HG03039 (cell line): ENCODE data around the gene PREB.
"Not testable (repeated sequence)": the region's sequence is repeated elsewhere in the genome, so short reads cannot be mapped to it uniquely, and the experiment has no call there.

Experiments used
- ATAC-seq: cut with Tn5 transposase; IDR thresholded peaks from one replicate; pipeline ENCODE4 v1.9.1; 2021; ENCODE audit warnings: mild to moderate bottlenecking, moderate library complexity; ENCODE audit not compliant: unreplicated experiment

Gene PREB

DNA sequence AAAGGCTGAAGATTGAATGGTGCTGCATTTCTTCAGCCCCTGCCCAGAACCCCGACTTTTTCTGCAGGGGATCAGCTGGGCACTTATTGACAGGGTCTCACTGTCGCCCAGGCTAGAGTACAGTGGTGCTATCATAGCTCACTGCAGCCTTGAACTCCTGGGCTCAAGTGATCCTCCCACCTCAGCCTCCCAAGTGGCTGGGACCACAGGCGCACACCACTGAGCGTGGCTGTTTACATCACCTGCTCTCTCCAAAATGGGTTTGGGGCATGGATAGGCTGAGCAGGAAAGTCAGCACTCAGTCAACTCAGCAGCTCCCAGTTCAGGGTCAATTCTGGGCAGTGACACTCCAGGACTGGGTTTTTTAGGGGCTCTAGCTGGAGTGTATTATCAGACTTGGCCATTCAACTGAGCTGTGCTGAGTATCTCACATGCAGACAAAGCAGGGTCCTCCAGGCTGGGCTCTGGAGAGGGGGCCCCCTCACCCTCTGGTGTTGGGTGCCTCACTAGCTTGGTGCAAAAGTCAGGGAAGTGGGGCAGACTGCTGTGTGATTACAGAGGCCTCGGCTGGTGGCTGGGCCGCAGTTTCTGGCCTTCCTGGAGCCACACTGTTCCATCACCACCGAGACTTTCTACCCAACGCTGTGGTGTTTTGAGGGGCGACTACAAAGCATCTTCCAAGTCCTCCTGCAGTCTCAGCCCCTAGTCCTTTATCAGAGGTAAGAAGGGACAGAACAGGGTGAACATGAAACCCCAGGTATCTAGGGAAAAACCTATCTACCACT is 6.4 kb downstream of the PREB start:
- no peak for ATAC-seq

DNA sequence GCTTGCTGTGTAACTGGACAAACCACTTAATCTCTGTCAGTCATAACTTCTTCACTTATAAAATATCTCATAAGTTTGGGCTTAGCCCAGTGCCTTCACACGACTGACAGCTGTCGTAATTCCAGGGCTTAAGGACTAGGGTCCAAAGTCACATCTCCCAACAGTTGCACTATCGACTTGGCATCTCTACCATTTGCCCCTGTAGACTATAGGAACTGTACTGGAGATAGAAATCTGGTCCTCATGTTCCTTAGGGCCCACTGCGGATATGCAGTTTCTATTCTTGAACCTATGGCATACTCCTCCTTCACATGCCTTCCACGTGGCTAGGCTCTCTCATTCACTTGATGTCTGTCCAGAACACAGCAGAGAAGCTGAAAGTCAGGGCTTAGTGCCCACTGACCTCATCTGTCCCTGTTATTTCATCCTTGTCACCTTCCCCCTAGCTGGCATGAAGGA is 8.2 kb downstream of the PREB start:
- no peak for ATAC-seq

DNA sequence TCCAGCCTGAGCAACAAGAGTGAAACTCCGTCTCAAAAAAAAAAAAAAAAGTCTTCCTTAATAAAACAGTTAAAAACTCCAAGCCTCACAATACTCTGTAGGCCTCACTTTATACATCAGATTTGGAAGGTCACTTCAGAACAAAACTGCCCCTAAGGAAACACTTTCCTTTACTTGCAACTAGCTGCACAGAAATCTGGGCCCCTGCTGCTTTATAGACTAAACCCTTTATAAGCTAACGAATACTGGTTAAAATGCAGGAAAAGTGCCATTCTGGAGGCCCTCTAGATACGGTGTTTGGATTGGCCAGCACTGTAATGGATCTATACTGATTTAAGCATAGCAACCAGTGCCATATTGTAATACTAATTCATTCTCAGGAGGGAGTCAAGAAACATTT is 9.3 kb downstream of the PREB start:
- no peak for ATAC-seq

DNA sequence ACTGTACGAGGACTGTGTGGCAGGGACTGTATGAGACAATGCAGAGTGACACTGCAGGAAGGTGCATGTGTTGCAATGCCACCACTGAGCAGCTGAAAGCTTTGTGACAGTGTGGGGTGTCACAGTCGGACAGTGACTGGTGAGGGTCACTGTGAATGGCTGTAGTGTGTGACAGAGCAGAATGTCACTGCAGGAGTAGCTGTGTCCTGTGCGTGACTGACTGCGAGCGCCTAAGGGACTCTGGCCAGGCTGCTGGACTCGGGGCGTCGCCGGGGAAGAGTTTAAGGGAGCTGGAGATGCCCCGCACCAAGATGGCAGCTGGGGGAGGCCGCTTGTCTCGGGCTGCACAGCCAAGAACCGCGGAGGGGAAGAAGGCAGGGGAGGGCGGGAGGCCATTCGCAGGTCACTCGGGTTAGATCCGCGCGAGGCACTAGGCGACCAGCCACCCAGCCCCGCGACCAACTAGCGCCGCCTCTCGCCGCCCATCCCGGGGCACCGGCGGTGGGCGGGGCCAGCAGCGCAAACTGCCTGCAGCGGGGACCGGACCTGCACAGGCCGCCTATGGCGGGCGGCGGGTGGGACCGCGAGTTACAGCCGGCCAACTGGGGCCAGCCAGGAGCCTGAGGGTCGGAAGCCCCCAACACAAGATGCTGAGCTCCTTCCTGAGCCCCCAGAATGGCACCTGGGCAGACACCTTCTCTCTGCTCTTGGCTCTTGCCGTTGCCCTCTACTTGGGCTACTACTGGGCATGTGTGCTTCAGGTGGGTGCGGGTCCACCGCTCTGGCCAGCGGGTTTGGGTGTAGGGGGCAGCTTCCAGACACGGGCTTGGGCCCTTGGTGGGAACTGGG is 10.9 kb downstream of the PREB start, which contains the start of gene ABHD1:
Gene ABHD1 (plus strand): TSS at position 514 of the 849 bp plus-strand sequence. CDS start 134 bp downstream, at position 648.
- ATAC-seq = no peak

DNA sequence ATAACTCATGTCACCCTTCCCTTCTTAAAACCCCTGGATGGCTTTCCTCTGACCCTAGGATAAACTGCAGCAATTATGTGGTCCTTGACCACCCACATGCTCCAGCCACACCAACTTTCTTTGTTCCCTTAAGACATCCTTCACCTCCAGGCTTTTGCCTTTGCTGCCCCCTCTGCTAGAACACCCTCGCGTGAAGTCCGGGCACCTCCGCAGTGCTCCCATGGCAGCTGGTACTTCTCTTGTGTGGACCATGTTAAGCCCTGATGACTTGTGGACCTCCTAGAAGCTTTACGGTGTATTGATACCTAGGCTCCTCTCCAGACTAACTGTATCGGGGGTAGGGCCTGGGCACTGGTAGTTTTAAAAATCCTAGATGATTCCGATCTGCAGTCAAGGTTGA is 11.6 kb downstream of the PREB start:
- ATAC-seq = no peak

DNA sequence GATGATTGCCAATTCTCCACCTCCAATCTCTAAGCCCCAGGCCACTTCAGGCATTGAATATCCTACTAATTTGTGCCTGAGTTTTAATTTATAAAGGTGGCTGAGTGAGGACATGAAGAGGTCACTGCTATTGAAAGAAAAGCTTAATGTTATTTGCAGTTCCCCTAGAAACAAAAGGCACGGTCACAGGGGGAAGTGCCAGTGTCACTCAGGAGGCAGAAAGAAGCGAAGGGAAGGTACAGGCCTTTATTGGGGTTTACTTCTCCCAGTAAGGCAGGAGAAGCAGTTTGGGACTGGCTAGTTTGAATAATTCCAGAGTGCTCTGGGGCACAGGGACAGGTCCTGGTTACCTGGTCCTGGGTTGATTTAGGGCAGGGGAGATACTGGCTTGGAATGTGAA is 12.5 kb downstream of the PREB start:
- no peak for ATAC-seq

DNA sequence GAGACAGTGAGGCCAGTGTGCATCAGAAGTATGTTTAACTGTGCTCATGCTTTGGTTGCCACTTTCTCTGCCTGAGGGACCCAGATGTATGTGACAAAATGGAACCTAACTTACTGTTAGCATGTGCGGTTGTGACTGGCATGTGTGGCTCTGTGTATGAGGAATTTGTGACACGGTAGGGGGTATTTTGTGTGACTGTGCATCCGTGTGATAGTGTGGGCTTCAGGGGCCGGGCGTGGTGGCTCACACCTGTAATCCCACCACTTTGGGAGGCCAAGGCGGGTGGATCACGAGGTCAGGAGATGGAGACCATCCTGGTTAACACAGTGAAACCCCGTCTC is 15.1 kb downstream of the PREB start:
- ATAC-seq = not testable (repeated sequence)

DNA sequence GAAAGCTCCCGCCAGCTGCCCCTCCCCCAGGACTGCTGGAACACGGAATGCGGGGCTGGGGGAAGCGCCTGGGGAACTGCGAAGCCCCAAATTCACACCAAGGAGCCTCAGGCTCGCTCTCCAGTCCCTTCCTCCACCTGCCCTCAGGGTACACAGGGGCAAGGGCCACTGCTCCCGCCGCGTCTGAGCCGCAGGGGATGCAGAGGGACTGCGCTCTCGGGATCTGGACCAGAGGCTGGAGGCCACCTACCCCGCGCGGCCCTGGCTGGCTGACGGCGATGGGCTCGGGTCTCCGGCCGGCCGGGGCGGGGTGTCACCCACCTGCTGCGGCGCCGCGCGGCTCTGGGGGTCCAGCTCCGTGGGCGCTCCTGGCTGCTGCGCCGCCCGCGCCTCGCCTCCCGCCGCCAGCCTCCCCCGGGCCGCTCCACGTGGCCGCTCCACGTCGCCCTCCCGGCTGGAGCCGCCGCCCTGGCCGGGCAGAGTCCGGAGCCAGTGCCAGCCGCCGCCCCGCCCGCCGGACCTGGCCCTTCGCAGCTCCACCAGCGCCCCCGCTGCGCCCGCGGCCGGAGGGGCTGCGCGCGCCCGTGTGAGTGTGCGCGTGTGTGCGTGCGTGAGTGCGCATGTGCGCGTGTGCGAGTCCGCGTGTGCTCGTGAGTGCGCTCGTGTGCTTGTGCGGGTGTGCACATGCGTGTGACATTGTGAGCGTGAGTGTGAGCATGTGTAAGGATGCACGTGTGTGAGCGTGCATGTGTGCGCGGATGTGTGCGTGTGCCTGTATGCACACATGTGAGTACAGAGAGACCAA is 15.7 kb downstream of the PREB start, which contains the start of gene CGREF1:
Gene CGREF1 (minus strand): TSS at position 604 of the 805 bp plus-strand sequence. CDS start 14,762 bp downstream, outside the sequence.
- ATAC-seq = no peak

DNA sequence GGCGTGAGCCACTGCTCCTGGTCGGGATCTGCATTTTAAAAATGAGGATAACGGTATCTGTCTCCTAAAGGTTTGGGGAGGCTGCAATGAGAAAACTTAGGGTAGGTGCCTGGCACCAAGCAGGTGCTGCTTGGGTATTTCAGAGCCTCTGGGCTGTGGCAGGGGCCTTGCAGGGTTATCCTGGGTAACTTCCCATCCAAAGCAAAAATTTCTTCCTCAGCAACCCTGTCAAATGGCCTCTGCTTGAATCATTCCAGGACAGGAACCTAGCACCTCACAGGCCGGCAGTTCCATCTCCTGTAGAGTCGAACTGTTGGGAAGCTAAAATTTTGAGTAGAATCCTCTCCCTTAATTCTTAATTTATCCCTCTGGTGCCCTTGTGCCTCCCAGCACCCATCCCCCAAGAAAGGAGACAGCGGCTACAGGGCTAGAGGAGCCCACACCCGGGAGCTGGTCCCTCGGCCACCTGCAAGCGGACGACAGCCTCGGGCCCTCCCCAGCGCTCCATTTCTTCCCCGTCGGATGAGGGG is 16.4 kb downstream of the PREB start:
- no peak for ATAC-seq

DNA sequence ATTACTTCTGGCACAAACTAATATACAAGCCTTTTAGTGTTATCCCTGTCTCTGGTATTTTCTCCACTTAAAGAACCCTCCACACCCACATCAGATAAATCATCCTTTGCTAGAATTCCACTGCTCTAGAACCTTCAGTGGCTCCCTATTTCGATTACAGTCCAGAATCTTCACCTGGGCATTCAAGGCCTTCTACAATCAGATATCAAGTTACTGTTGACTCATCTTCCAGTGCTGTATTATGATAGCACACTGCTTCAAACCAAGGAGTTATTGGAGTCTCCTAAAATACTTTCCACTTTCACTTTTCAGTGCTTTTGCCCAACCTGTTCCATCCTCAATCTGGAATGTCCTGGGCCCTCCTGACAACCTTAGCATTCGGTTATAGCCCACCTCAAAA is 18.9 kb downstream of the PREB start:
- no peak for ATAC-seq

DNA sequence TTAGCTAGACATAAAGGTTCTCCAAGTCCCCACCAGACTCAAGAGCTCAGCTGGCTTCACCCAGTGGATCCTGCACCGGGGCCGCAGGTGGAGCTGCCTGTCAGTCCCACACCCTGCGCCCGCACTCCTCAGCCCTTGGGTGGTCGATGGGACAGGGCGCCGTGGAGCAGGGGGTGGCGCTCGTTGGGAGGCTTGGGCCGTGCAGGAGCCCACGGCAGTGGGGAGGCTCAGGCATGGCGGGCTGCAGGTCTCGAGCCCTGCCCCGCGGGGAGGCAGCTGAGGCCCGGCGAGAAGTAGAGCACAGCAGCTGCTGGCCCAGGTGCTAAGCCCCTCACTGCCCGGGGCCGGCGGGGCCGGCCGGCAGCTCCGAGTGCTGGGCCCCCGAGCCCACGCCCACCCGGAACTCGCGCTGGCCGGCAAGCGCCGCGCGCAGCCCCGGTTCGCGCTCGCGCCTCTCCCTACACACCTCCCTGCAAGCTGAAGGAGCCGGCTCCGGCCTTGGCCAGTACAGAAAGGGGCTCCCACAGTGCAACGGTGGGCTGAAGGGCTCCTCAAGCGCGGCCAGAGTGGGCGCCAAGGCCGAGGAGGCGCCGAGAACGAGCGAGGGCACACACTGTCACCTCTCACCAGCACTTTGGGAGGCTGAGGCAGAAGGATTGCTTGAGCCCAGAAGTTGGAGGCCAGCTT is 22.9 kb downstream of the PREB start:
- not testable (repeated sequence) for ATAC-seq

DNA sequence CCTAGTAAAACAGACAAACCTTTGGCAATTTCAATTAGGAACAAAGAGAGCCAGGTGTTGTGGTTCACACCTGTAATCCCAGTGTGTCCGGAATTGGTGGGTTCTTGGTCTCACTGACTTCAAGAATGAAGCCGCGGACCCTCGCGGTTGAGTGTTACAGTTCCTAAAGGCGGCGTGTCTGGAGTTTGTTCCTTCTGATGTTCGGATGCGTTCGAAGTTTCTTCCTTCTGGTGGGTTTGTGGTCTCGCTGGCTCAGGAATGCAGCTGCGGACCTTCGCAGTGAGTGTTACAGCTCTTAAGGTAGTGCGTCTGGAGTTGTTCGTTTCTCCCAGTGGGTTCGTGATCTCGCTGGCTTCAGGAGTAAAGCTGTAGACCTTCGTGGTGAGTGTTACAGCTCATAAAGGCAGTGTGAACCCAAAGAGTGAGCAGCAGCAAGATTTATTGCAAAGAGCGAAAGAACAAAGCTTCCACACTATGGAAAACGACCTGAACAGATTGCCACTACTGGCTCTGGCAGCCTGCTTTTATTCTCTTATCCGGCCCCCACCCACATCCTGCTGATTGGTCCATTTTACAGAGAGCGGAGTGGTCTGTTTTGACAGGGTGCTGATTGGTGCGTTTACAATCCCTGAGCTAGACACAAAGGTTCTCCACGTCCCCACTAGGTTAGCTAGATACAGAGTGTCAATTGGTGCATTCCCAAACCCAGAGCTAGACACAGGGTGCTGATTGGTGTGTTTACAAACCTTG is 23.7 kb downstream of the PREB start:
- not testable (repeated sequence) for ATAC-seq

DNA sequence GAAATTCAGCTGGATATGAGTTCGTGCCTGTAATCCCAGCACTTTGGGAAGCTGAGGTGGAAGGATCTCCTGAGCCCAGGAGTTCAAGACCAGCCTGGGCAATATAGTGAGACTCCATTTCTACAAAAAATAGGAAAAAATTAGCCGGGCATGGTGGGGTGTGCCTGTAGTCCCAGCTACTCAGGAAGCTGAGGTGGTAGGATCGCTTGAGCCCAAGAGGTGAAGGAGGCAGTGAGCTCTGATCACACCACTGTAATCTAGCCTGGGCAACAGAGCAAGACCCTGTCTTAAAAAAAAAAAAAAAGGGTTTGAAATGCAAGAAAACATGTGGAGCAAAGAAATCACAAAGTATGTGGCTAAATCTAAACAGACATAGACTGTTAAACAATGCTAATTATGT is 25.4 kb downstream of the PREB start:
- no peak for ATAC-seq

DNA sequence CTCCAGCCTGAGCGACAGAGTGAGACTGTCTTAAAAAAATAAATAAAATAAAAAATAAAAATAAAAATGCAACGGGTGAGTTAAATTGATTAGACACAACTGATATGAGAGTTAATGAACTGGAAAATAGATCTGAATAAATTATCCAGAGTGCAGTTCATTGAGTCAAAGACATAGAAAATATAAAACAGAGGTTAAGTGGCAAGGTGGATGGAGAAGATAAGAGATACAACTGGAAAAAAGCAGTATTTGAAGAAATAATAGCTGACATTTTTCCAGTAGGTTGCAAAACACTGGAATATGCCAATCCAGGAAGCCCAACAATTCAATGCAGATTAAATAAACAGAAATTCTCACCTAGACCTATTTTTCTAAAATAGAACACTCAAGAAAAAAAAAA is 26.2 kb downstream of the PREB start:
- ATAC-seq = no peak

DNA sequence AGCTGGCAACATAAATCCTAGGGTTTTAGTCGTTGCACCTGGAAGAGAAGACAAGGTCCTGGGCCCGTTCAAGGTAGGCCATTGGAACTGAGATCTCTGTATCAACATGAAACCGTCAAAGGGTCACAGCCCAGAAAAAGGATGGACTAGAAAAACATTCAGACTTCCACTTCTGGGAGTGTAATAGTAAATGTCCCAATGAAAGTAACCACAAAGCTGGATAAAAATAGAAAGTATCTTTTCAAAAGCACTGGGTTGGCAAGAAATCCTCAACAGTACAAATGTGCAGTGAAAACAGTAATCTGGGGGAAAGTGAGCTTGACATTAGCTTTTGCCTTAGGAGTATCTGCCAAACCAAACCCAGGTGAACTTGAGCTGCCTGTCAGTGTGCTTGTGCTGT is 28.5 kb downstream of the PREB start:
- no peak for ATAC-seq

DNA sequence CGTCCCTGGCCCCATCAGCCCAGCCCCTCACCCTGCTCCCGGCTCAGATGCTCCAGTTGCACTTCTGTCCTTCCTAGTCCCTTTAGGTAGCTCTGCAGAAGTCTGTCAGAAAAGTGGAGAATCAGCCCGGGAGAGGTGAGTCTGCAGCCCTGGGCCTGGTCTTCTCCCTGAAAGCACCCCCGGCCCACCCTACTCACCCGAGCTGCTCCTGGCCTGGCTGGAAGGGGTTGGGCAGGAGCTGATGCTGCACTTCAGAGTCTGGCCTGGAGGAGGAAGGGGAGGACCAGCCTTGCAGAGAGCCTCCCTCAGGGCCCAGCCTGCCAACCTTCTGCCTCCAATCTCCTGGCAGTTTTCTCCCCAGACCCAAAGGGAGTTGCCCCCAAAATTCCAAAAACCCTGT is 32.1 kb downstream of the PREB start:
- no peak for ATAC-seq

DNA sequence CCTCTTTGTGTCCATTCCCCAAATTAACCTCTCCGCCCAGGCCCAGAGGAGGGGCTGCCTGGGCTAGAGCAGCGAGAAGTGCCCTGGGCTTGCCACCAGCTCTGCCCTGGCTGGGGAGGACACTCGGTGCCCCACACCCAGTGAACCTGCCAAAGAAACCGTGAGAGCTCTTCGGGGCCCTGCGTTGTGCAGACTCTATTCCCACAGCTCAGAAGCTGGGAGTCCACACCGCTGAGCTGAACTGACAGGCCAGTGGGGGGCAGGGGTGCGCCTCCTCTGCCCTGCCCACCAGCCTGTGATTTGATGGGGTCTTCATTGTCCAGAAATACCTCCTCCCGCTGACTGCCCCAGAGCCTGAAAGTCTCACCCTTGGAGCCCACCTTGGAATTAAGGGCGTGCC is 34.4 kb downstream of the PREB start:
- no peak for ATAC-seq

DNA sequence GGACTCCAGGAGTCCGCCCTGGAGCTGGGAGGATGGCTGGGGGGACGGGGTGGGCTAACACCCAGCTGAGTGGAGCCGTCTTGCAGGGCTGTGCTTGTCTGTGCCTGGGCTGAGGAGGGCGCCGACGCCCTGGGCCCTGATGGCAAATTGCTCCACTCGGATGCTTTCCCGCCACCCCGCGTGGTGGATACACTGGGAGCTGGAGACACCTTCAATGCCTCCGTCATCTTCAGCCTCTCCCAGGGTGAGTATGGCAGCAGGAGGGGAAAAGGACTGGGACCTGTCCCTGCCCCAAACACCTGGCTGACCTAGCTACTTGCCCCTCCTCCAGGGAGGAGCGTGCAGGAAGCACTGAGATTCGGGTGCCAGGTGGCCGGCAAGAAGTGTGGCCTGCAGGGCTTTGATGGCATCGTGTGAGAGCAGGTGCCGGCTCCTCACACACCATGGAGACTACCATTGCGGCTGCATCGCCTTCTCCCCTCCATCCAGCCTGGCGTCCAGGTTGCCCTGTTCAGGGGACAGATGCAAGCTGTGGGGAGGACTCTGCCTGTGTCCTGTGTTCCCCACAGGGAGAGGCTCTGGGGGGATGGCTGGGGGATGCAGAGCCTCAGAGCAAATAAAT is 35.0 kb downstream of the PREB start:
- ATAC-seq = no peak

DNA sequence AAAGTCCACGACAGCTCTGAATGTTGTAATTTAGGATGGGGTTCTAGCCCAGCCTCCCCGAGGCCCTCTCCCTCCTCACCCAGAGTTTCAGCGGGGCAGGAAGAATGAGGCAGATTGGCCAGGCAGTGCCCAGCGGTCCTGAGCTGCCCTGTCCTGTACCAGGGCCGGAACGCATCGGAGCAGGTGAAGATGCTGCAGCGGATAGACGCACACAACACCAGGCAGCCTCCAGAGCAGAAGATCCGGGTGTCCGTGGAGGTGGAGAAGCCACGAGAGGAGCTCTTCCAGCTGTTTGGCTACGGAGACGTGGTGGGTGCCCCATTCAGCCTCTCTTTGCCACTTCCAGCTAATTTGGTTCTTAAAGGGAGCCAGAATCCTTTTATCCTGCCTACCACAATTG is 37.1 kb downstream of the PREB start:
- ATAC-seq = no peak
